Stomach (tissue), 9 donors: ENCODE measurements around the gene NRF1. TPM values are rescaled to one million over a fixed set of nuclear protein-coding genes. Genes with fewer than 3 reads are reported as not detected.

Experiments used
- DNase-seq, 2 donors: peaks; one replicate each; pipeline versions ENCODE4 v3.0.0 to v3.0.0-alpha.2; 2013 to 2019
- H3K27ac ChIP-seq, 5 donors: fragments of 200-600 bp in 4 of 5; sonication (generic) in 4 of 5; one replicate each; pipeline ENCODE4 v1.5.1; 2013 to 2019; ENCODE audit warnings: mild to moderate bottlenecking in 1 of 5, moderate library complexity in 1 of 5
- H3K27me3 ChIP-seq, 3 donors: fragments of 200-600 bp; sonication (generic); one replicate each; pipeline ENCODE4 v1.5.1; 2017 to 2019; ENCODE audit warnings: mixed run types in 1 of 3
- H3K36me3 ChIP-seq, 4 donors: fragments of 200-600 bp; sonication (generic); 1 replicate in 3 of 4; 2 replicates in 1 of 4; pipeline ENCODE4 v1.5.1; 2016 to 2019
- H3K4me1 ChIP-seq, 4 donors: fragments of 200-600 bp; sonication (generic); one replicate each; pipeline ENCODE4 v1.5.1; 2016 to 2019
- H3K4me3 ChIP-seq, 4 donors: fragments of 200-600 bp; sonication (generic) in 3 of 4; one replicate each; pipeline ENCODE4 v1.5.1; 2016 to 2019; ENCODE audit warnings: mild to moderate bottlenecking in 1 of 4
- H3K9me3 ChIP-seq, 4 donors: fragments of 200-600 bp; sonication (generic); one replicate each; pipeline ENCODE4 v1.5.1; 2016 to 2019
- EP300 ChIP-seq: sonication (generic); formaldehyde crosslinking; IDR thresholded peaks from one replicate; pipeline ENCODE4 v1.6.1; 2017; ENCODE audit warnings: antibody characterized with exemption
- POLR2A ChIP-seq, 4 donors: fragments of 450-650 bp; IDR thresholded peaks; one replicate each; pipeline ENCODE4 v1.6.1; 2016; ENCODE audit warnings: antibody characterized with exemption in 4 of 4, control low read depth in 2 of 4, mild to moderate bottlenecking in 1 of 4, moderate library complexity in 1 of 4
- POLR2AphosphoS5 ChIP-seq, 3 donors: sonication (generic); formaldehyde crosslinking; IDR thresholded peaks; one replicate each; pipeline ENCODE4 v1.6.1; 2016; ENCODE audit warnings: antibody characterized with exemption in 3 of 3
- WGBS, 5 donors: extraction: QIAGEN DNeasy Blood & Tissue Kit in 3 of 5; methylation state at CpG; one replicate each; pipeline versions ENCODE4 v1.1.5 to v1.1.7; 2013 to 2018; 5-methylcytosine and 5-hydroxymethylcytosine counted together
- intact Hi-C: fragments of 100-400 bp; cut with DNase I; formaldehyde crosslinking; loops from one replicate; pipeline ENCODE4 v1.15.1; 2023; ENCODE audit warnings: low total_unique reads
- polyA plus RNA-seq, 3 donors: library from polyadenylated mRNA; stranded (reverse); fragments of 200-250 nt; gene quantifications; one replicate each; pipeline ENCODE4 v1.2.3, GENCODE V29; 2013
- total RNA-seq, 5 donors: library from RNA; depleted of rRNA; stranded (reverse); fragments of >200 nt; gene quantifications; one replicate each; pipeline versions ENCODE4 v1.1.0 to v1.2.3, GENCODE V29; 2014 to 2016
- TF ChIP-seq, protein P1 (sequence below), 7 experiments: fragments of 450-650 bp in 4 of 7; fragments of 200-600 bp in 3 of 7; sonication (generic) in 3 of 7; IDR thresholded peaks; one replicate each; pipeline ENCODE4 v1.5.1; 2016 to 2019; ENCODE audit warnings: antibody characterized with exemption in 7 of 7, control low read depth in 2 of 7, mild to moderate bottlenecking in 1 of 7
- donor health status: healthy with polysubstance abuse.
- donor health status: Bipolar disorder and iron deficiency.
- donor health status: healthy.

The NRF1 gene
- total and polyA plus RNA-seq, 8 donors: 3.2 to 58.3 (median 10.1) TPM

GRCh38 chr7:129777195-129777844, 165.8 kb downstream of the NRF1 start:
- H3K4me3 ChIP-seq: no peak overlapping the region
- no peaks in the 10 kb centered on the region for H3K9me3 ChIP-seq
- intact Hi-C loops: no loop called here
- peaks cover 27 to 83% (median 55%) of the 10 kb centered on the region in 3 donors for H3K27me3 ChIP-seq
- no peak overlapping the region for H3K27ac ChIP-seq
- 55 to 78% (median 68%) methylated on average over 16 to 19 of the region's 19 CpGs for WGBS, 5 donors
- TF ChIP-seq EP300 (no peak), POLR2AphosphoS5 (IDR thresholded peaks at IDR 0.05) (no peak), POLR2A (IDR thresholded peaks at IDR 0.05) (no peak)
- TF ChIP-seq, protein P1, sequence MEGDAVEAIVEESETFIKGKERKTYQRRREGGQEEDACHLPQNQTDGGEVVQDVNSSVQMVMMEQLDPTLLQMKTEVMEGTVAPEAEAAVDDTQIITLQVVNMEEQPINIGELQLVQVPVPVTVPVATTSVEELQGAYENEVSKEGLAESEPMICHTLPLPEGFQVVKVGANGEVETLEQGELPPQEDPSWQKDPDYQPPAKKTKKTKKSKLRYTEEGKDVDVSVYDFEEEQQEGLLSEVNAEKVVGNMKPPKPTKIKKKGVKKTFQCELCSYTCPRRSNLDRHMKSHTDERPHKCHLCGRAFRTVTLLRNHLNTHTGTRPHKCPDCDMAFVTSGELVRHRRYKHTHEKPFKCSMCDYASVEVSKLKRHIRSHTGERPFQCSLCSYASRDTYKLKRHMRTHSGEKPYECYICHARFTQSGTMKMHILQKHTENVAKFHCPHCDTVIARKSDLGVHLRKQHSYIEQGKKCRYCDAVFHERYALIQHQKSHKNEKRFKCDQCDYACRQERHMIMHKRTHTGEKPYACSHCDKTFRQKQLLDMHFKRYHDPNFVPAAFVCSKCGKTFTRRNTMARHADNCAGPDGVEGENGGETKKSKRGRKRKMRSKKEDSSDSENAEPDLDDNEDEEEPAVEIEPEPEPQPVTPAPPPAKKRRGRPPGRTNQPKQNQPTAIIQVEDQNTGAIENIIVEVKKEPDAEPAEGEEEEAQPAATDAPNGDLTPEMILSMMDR (IDR thresholded peaks at IDR 0.05): no peak
- DNase-seq: no peak
- no peaks in the 10 kb centered on the region for H3K36me3 ChIP-seq
- H3K4me1 ChIP-seq: peaks cover 41 to 42% (median 41%) of the 10 kb centered on the region in 4 donors

- H3K27ac ChIP-seq: no peak overlapping the region
- peaks cover 50 to 51% (median 50%) of the 10 kb centered on the region in 4 donors for H3K4me1 ChIP-seq
- DNase-seq: no peak
- intact Hi-C loops: no loop called here
- no peaks in the 10 kb centered on the region for H3K36me3 ChIP-seq
- WGBS, 5 donors: 32 to 52% (median 52%) methylated on average over 45 of the region's 45 CpGs
- H3K9me3 ChIP-seq: no peaks in the 10 kb centered on the region
- peaks cover 34 to 87% (median 63%) of the 10 kb centered on the region in 3 donors for H3K27me3 ChIP-seq
- TF ChIP-seq POLR2A (IDR thresholded peaks at IDR 0.05) (no peak), EP300 (no peak), POLR2AphosphoS5 (IDR thresholded peaks at IDR 0.05) (no peak)
- TF ChIP-seq, protein P1 (IDR thresholded peaks at IDR 0.05): no peak
- H3K4me3 ChIP-seq: peak overlapping the region; percentile 52 to 83 (median 56)
Measured at GRCh38 chr7:129777993-129778769, 166.7 kb downstream of the NRF1 start.

- WGBS, 5 donors: 1 to 8% (median 2%) methylated on average over 20 to 84 of the region's 84 CpGs
- Histone ChIP-seq H3K27me3 (peaks cover 35 to 95% (median 71%) of the 10 kb centered on the region in 3 donors), H3K4me3 (peak overlapping the region; percentile 52 to 83 (median 56)), H3K9me3 (no peaks in the 10 kb centered on the region), H3K4me1 (peaks cover 53 to 57% (median 56%) of the 10 kb centered on the region in 4 donors), H3K27ac (peak overlapping the region; percentile 69 to 83 (median 76)), H3K36me3 (no peaks in the 10 kb centered on the region)
- intact Hi-C loops: no loop called here
- TF ChIP-seq POLR2AphosphoS5 (IDR thresholded peaks at IDR 0.05): no peak
- TF ChIP-seq, protein P1 (IDR thresholded peaks at IDR 0.05): no peak
- TF ChIP-seq EP300: no peak
- no peak for TF ChIP-seq POLR2A (IDR thresholded peaks at IDR 0.05)
- peak in 1 of 2 donors; percentile 58 for DNase-seq
Measured at GRCh38 chr7:129778770-129779601, 167.5 kb downstream of the NRF1 start.
